Heart left ventricle (tissue), 13 donors: ENCODE measurements around the gene APIP.

ENCODE experiments used
- CTCF ChIP-seq, 12 donors: fragments of 200-600 bp; sonication (generic) in 4 of 12; IDR thresholded peaks; one replicate each; pipeline versions ENCODE4 v1.5.0 to v1.8.0; 2018 to 2022; ENCODE audit warnings: antibody characterized with exemption in 12 of 12, mild to moderate bottlenecking in 5 of 12
- POLR2A ChIP-seq, 2 donors: fragments of 450-650 bp; IDR thresholded peaks; one replicate each; pipeline ENCODE4 v1.6.1; 2017; ENCODE audit warnings: antibody characterized with exemption in 2 of 2, mild to moderate bottlenecking in 2 of 2, moderate library complexity in 2 of 2
- donor health status: ischemic (EF 13 %, LVEDD 7.1; RV severe dilation, severe dysfunction).
- donor health status: DM: no; HTN: yes; CAD: no.
- donor health status: DM: no; HTN: no; CAD: no.
- donor health status: ischemic (EF 25% LVEDD 6.9; RV normal size, moderate dysfunction).
- donor health status: ischemic (EF 25% LVEDD 5.7; RV mildly dilated, moderate dysfunction).
- donor health status: ischemic (EF 35%, LVEDD 5.7; RV mildly dilated, moderate dysfunction).
- donor health status: nonischemic (EF 11% LVEDD 7.7; RV severe dilation, severe dysfunction).
- donor health status: DM: yes; HTN: yes; CAD: no.
- donor health status: PGD.
- donor health status: ischemic (EF 29% LVEDD 5.4; RV normal size, mild dysfunction).
- donor health status: nonischemic (EF 23%, LVEDD 6.1; RV moderate dilation, normal function).

- TF ChIP-seq CTCF (IDR thresholded peaks at IDR 0.05) (no peak), POLR2A (IDR thresholded peaks at IDR 0.05) (no peak)
These were observed 44.1 kb upstream of the APIP start for GRCh38 chr11:34960277-34960676.
